GM21619 (cell line): Measurements from ENCODE around the gene CNTNAP5.

Experiments
- ATAC-seq: cut with Tn5 transposase; IDR thresholded peaks from one replicate; pipeline ENCODE4 v1.9.1; 2021; ENCODE audit not compliant: unreplicated experiment

The CNTNAP5 gene

DNA sequence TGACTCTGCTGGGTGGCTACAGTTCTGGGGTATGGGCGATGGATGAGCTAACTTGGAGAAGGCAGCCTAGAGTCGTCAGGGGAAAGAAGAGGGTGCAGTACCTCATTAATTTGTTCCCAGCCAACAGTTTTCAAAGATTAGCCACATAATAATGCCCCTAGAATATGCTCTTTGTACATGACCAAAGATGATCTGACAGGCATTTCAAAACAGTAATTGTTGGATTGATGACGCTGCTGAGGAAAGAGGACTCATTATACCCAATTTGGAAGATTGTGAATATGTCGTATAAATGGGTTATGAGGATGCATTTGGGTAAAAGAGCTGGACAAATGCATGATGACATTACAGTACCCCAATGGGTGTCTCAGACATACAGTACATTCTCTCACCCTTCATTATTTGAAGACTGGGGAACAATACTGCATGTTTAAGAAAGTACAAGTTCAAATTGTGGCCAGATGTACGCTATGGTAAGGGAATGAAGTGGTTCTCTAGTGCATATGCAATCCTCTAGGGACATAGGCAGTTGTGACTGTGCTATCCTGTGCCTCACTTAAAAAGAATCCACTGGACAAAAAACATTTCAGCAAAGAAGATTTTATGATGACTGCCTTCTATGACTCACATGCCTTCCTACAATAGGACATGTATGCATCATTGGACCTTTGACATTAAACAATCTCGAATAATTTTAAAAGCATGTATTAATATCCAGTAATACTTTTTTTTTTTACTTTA, 233.2 kb downstream of the CNTNAP5 start:
- ATAC-seq: no peak

- no peak for ATAC-seq
Measured at GRCh38 chr2:124261456-124261855, 236.4 kb downstream of the CNTNAP5 start.

- no peak for ATAC-seq
Measured at GRCh38 chr2:124264551-124265091, 239.5 kb downstream of the CNTNAP5 start.

DNA sequence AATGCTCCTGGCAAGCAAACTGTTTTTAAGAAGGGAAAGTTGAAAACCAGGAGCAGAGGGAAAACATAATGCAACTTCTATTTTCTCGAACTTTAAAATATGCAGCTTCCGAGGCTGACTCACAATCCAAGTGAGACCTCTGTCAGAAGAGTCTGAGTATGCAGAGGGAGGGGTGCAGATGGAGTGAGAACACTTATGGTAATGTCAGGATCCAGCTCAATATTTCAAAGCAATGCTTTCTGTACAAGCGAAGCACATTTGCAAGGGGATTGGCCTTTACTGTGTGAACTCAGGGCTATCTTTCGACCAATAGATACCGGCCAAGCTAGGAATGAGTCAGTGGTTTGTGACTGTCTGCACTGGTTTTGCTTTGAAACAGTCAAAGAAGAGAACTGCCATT, 242.7 kb downstream of the CNTNAP5 start:
- ATAC-seq: no peak

DNA sequence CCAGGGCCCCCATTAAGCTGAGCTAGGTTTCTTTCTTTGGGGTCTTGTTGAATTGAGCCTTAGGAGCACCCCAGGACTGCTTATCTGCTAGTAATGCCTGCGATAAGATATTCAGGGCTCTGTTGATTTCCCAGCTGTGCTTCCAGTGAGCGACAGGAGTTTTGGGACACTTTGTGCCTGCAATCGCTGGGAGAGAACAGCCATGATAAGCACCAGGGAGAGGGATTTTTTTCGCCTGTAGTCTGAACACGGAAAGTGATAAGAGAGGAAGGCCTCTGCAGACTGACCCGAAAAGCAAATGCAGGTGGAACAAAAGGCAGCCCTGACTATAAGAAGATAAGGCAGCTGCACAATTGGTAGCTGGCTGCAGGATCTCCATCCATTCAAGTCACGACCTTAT, 244.3 kb downstream of the CNTNAP5 start:
- ATAC-seq: no peak

DNA sequence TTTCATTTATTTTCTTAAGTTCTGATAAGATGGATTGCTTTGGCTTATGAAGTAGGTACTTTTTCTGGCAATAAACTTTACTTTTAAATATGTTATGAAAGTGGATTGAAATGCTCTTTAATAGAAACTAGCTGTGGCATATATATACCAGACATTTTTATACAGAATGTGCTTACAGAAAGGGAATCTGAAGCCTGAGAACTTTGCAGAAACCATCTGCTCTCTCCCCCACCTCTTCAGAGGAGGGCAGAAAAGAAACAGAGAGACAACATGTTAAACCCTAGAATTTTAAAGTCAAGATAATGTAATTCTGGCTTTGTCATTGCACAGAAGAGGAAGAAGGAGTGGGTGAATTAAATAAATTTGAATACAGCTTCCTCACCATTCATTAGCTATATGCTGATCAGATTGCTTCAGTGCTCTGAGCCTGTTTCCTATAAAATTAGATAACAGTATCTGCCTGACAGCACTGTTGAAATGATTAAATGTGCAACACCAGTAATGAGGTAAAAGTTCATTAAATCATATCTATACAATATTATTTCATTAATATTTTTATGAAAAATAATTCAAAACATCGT, 247.3 kb downstream of the CNTNAP5 start:
- no peak for ATAC-seq

GRCh38 chr2:124281541-124281940, 256.5 kb downstream of the CNTNAP5 start:
- no peak for ATAC-seq

- no peak for ATAC-seq
Measured at GRCh38 chr2:124283096-124283495, 258.0 kb downstream of the CNTNAP5 start.

GRCh38 chr2:124286089-124286783, 261.1 kb downstream of the CNTNAP5 start:
- no peak for ATAC-seq

- ATAC-seq: no peak
Measured at GRCh38 chr2:124289060-124289459, 264.0 kb downstream of the CNTNAP5 start.

DNA sequence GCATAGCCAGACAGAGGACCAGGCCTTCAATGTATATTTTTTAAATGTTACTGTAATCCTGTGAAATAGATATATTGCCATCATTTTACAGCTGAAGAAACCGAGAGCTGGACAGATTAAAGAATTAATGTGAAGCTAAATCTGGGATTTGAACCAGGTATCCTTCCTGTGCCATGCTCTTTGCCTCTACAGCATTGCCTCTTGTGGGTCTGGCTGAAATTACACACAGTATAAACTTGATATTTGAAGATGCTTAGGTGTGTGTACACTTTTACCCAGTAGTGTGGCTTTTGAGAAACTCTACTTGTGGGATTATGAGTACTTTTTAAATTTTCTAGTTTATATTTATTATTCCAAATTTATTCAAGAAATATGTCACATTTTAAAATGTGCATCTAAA, 264.5 kb downstream of the CNTNAP5 start:
- no peak for ATAC-seq

- ATAC-seq: no peak
Measured at GRCh38 chr2:124296470-124296869, 271.4 kb downstream of the CNTNAP5 start.

GRCh38 chr2:124301915-124302314, 276.8 kb downstream of the CNTNAP5 start:
- no peak for ATAC-seq

DNA sequence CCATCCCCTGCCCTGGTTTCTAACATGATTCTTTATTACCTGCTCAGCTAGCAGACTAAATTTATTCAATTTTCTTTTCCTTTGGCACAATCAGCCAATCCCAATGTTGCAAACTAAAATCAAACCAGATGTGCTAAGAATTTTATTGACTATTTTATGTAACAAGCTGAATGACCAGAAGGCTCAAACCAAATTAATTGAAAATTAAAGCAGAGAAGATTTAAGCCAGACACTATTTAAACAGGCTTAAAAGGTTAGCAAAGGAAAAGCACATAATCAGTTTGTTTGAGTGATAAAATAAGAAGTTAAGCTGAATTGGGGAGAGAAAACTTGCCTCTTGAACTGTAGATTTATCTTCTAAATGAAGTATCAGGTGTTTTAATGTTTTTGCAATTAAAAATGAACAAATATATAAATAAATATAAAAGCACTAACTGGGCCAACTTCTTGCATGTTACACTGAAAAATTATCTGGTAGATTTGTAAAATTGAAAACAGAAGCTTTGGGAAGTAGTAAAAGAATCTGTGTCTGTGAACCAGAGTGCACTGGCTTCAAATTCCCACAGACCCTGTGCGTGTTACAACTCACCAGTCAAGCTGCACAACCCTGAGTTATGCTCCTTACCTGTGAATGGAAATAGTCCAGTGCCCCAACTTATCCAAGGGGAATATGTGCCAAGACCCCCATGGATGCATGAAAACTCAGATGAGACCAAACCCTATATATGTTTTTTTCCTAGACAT, 283.4 kb downstream of the CNTNAP5 start:
- ATAC-seq: no peak

GRCh38 chr2:124309563-124310138, 284.6 kb downstream of the CNTNAP5 start:
- ATAC-seq: no peak

- ATAC-seq: no peak
Measured at GRCh38 chr2:124310671-124311070, 285.6 kb downstream of the CNTNAP5 start.

DNA sequence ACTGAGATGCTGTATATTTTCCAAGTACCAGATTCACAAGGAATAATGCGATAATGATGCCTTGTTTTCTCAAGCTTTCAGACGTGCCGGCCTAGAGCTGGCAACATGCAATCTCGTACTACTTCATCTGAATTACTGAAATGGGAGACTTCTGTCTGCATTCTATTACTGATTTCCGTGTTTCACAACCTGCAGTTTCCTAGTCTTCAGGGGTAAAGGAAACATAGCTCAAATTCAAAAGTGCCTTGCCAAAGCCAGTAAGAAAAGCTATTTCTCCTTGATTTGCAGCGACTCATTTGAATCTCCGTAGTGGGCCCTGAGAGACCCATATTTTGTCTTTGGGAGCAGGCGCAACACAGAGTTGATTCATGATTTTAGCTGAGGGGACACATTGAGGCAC, 289.0 kb downstream of the CNTNAP5 start:
- no peak for ATAC-seq

- no peak for ATAC-seq
Measured at GRCh38 chr2:124315221-124315880, 290.3 kb downstream of the CNTNAP5 start.

DNA sequence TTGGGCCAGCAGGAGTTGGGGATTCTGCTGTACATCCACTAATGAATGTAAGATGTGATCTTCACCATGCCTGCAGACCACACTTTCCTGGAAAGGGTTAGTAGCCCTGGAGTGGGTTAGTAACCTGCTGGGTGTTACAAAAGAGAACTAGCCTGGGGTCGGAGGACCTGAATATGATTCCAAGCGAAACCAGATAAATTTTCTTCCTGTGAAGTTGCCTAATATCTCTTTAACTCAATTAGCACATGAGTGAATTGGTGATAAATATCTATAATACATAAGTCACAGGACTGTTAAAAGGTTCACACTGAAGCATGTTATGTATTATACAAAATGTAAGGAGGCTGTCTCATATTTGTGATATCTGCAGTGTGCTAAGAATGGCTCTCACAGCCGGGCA, 291.0 kb downstream of the CNTNAP5 start:
- ATAC-seq: no peak

DNA sequence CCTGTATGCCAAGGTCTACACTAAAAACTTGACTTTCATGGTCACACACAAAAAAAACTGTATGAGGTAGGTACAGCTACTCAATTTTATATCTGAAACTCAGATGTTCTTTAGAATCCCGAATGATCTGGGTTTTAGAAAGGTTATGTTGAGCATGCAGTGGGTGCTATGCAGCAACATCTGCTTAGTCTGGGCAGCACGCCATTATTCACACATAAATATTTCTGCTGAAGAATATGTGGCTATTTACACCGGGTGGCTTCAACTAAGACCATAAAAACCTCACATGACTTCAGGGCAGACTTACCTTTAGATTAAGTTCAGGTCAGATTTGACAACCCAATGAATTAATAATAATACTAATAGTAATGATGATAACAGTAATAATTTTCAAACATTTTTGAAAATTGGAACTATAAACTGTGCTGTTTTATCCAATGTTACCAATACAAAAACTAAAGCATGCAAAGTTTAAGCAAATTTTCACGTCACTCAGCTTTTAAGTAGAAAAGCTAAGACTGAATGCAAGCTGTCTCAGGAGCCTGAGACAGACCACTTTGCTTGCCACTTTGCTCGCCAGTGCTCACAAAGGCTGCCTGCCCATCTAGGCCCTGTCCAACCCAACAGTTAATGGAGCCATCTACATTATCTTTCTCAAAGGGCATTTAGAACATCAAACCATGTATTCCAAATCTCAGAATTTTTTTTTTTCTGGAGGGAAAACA, 292.0 kb downstream of the CNTNAP5 start:
- ATAC-seq: no peak
